ENCODE results near the gene RHBDF2. TPM values are rescaled to one million over a fixed set of nuclear protein-coding genes. Genes with fewer than 3 reads are reported as not detected.

RHBDF2 gene
- total RNA-seq, 1 experiment from 2014 or later = 52.3 TPM

DNA sequence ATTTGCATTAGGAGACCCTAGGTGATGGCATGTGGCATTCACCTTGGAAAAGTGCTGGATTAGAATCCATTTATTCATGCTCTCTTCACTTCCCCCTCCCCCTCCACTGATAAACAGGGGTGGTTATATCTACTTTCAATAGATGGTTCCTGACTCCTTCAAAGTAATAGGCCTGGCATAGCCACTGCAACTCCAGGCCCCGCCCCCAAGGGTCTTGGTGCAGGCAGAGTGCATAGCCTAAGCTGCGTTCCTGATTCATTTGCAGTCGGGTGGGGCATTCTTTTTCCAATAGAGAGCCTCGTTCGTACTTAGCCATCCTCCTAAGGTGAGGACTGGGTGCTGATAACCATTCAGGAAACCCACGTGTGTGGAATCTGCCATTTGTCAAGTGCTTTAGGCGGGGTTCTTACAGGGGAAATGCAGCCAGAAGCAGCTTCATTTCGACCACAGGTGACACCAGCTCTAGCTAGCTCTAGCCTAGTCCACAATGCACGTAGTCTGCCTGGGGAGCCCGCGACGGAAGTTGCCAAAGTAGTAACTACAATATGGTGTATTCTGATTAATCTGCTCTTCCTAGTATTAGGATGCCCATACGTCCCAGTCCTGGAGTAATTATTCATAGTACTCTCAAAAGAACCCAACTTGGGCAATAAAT lies 59.4 kb downstream of the RHBDF2 start:
- H3F3A ChIP-seq (ENCODE audit: low read length, unreplicated experiment) = peaks cover 12% of the 10 kb centered on the region
- H3K79me2 ChIP-seq (ENCODE audit: low read length) = peaks cover 95% of the 10 kb centered on the region
- ATAC-seq = no peak
- POLR2A ChIA-PET (ENCODE audit: unreplicated experiment) = no interaction called here
- H3K27me3 ChIP-seq (ENCODE audit: low read length) = no peaks in the 10 kb centered on the region
- H3K4me3 ChIP-seq (ENCODE audit: low read length) = no peak overlapping the region
- no peaks in the 10 kb centered on the region for H3K36me3 ChIP-seq (ENCODE audit: low read depth, low read length)
- no peak overlapping the region for H3K9ac ChIP-seq (ENCODE audit: low read length)
- TF ChIP-seq, protein P1, sequence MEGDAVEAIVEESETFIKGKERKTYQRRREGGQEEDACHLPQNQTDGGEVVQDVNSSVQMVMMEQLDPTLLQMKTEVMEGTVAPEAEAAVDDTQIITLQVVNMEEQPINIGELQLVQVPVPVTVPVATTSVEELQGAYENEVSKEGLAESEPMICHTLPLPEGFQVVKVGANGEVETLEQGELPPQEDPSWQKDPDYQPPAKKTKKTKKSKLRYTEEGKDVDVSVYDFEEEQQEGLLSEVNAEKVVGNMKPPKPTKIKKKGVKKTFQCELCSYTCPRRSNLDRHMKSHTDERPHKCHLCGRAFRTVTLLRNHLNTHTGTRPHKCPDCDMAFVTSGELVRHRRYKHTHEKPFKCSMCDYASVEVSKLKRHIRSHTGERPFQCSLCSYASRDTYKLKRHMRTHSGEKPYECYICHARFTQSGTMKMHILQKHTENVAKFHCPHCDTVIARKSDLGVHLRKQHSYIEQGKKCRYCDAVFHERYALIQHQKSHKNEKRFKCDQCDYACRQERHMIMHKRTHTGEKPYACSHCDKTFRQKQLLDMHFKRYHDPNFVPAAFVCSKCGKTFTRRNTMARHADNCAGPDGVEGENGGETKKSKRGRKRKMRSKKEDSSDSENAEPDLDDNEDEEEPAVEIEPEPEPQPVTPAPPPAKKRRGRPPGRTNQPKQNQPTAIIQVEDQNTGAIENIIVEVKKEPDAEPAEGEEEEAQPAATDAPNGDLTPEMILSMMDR (conservative IDR thresholded peaks at IDR 0.05; ENCODE audit: low read depth, low read length) = no peak
- TF ChIP-seq EZH2phosphoT487 (IDR thresholded peaks at IDR 0.05; ENCODE audit: borderline replicate concordance, low read length) = no peak
- no peak for TF ChIP-seq EZH2 (IDR thresholded peaks at IDR 0.05; ENCODE audit: low read length, unreplicated experiment)
- no peak overlapping the region for H3K27ac ChIP-seq (ENCODE audit: low read length)
- peaks cover 63% of the 10 kb centered on the region for H3K4me1 ChIP-seq (ENCODE audit: insufficient read depth, low read length)
- CTCF ChIA-PET = no interaction called here
- no TSS peak for BruUV-seq (replicated peaks)
- H3K9me3 ChIP-seq (ENCODE audit: low read length) = no peaks in the 10 kb centered on the region
- H4K20me1 ChIP-seq (ENCODE audit: low read length) = peaks cover 20% of the 10 kb centered on the region; the same call in 1 of the 2 replicates
- no peak overlapping the region for H3K4me2 ChIP-seq (ENCODE audit: low read length)
- no peak for DNase-seq
- H3K9me2 ChIP-seq (replicated peaks; ENCODE audit: low read length) = no peaks in the 10 kb centered on the region
- intact Hi-C loops (cut with micrococcal nuclease) = no loop called here
- no peak overlapping the region for H2AFZ ChIP-seq (ENCODE audit: low read length)

DNA sequence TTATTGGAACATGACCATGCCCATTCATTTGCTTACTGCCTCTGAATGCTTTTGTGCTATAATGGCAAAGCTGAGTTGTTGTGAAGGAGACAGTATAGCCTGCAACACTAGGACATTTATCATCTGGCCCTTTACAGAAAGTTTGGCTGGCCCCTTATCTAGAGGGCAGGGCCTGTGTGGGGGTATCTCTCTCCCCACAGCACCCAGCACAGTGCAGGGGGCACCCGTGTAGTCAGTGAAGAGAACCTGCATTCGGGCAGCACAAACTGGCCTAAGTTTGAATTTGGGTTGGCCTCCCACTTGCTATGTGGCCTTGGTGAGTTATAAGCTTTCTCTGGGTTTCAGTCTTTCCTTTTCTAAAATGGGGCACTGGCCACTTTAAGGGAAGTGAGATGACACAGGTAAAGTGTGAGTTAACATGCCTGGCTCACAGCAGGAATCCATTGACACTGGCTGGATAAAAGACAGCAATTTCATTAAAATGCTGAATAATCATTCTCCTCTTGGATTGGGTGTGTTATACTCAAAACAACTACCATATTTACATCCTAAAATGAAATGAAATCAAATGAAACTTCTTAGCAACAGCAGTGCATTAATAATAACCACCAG lies 60.4 kb downstream of the RHBDF2 start:
- intact Hi-C loops (cut with micrococcal nuclease) = no loop called here
- no peak for ATAC-seq
- no TSS peak for BruUV-seq (replicated peaks)
- TF ChIP-seq, protein P1 (conservative IDR thresholded peaks at IDR 0.05; ENCODE audit: low read depth, low read length) = no peak
- no peak for TF ChIP-seq EZH2phosphoT487 (IDR thresholded peaks at IDR 0.05; ENCODE audit: borderline replicate concordance, low read length)
- no peak for TF ChIP-seq EZH2 (IDR thresholded peaks at IDR 0.05; ENCODE audit: low read length, unreplicated experiment)
- H3K4me2 ChIP-seq (ENCODE audit: low read length) = no peak overlapping the region
- H3K9me2 ChIP-seq (replicated peaks; ENCODE audit: low read length) = no peaks in the 10 kb centered on the region
- peaks cover 98% of the 10 kb centered on the region for H3K79me2 ChIP-seq (ENCODE audit: low read length)
- no peaks in the 10 kb centered on the region for H3K36me3 ChIP-seq (ENCODE audit: low read depth, low read length)
- H3K27me3 ChIP-seq (ENCODE audit: low read length) = no peaks in the 10 kb centered on the region
- ChIA-PET CTCF (no interaction called here), POLR2A (ENCODE audit: unreplicated experiment) (no interaction called here)
- H2AFZ ChIP-seq (ENCODE audit: low read length) = no peak overlapping the region
- peaks cover 26% of the 10 kb centered on the region; the same call in 1 of the 2 replicates for H4K20me1 ChIP-seq (ENCODE audit: low read length)
- peaks cover 53% of the 10 kb centered on the region for H3K4me1 ChIP-seq (ENCODE audit: insufficient read depth, low read length)
- no peak overlapping the region for H3K27ac ChIP-seq (ENCODE audit: low read length)
- H3K9me3 ChIP-seq (ENCODE audit: low read length) = no peaks in the 10 kb centered on the region
- DNase-seq = no peak
- H3K4me3 ChIP-seq (ENCODE audit: low read length) = no peak overlapping the region
- H3F3A ChIP-seq (ENCODE audit: low read length, unreplicated experiment) = peaks cover 3% of the 10 kb centered on the region
- H3K9ac ChIP-seq (ENCODE audit: low read length) = no peak overlapping the region
